K562 (cell line): ENCODE data around the gene RHOF. TPM values are rescaled to one million over a fixed set of nuclear protein-coding genes. Genes with fewer than 3 reads are reported as not detected.

ENCODE experiments used
- ARID1B ChIP-seq: fragments of 450-650 bp; IDR thresholded peaks from 2 replicates; pipeline ENCODE4 v1.6.1; 2016; ENCODE audit warnings: antibody characterized with exemption, mild to moderate bottlenecking, inconsistent platforms
- ATF3 ChIP-seq, 2 experiments: fragments of 450-650 bp in 1 of 2; sonication (generic) in 1 of 2; formaldehyde crosslinking in 1 of 2; IDR thresholded peaks in 1 of 2; conservative IDR thresholded peaks in 1 of 2; 2 replicates each; pipeline versions ENCODE4 v1.6.1 to v1.8.1; 2016 to 2023; ENCODE audit warnings: mild to moderate bottlenecking in 2 of 2, moderate library complexity in 2 of 2, inconsistent platforms in 1 of 2, missing genetic modification reagents in 1 of 2
- CBFA2T2 ChIP-seq: fragments of 450-650 bp; conservative IDR thresholded peaks from 2 replicates; pipeline ENCODE4 v1.6.1; 2017; ENCODE audit warnings: mild to moderate bottlenecking
- CBFA2T3 ChIP-seq: fragments of 450-650 bp; IDR thresholded peaks from 2 replicates; pipeline ENCODE4 v1.6.1; 2017
- CHD2 ChIP-seq: IDR thresholded peaks from 2 replicates; pipeline ENCODE4 v1.6.1; 2011; ENCODE audit warnings: low read depth, low read length
- ELK3 ChIP-seq: fragments of 450-650 bp; formaldehyde crosslinking; IDR thresholded peaks from 2 replicates; pipeline ENCODE4 v1.4.0; 2020; ENCODE audit warnings: mild to moderate bottlenecking
- FOS ChIP-seq: IDR thresholded peaks from 3 replicates; pipeline ENCODE4 v1.6.1; 2011; ENCODE audit not compliant: insufficient read length; ENCODE audit errors: extremely low read depth
- FOSL1 ChIP-seq: fragments of 200-800 bp; sonication (Bioruptor generic); conservative IDR thresholded peaks from 2 replicates; pipeline ENCODE4 v1.6.1; 2016; ENCODE audit warnings: missing genetic modification characterization, missing compliant biosample characterization
- L3MBTL2 ChIP-seq: fragments of 450-650 bp; IDR thresholded peaks from 2 replicates; pipeline ENCODE4 v1.6.1; 2016; ENCODE audit warnings: mild to moderate bottlenecking, moderate library complexity
- MXI1 ChIP-seq: IDR thresholded peaks from 2 replicates; pipeline ENCODE4 v1.6.1; 2011; ENCODE audit warnings: low read depth, mild to moderate bottlenecking, improper control_type of control experiment, low read length
- SMAD1 ChIP-seq: fragments of 150-350 bp; IDR thresholded peaks from 2 replicates; pipeline ENCODE4 v1.6.1; 2014; ENCODE audit warnings: low read length, low read depth; ENCODE audit not compliant: partially characterized antibody
- SMARCE1 ChIP-seq: fragments of 450-650 bp; IDR thresholded peaks from 2 replicates; pipeline ENCODE4 v1.7.1; 2016; ENCODE audit warnings: mild to moderate bottlenecking
- TFAP4 ChIP-seq: sonication (generic); formaldehyde crosslinking; IDR thresholded peaks from 2 replicates; pipeline ENCODE4 v1.8.0; 2022; ENCODE audit warnings: missing genetic modification reagents, mild to moderate bottlenecking, moderate library complexity, borderline replicate concordance
- ZBTB8A ChIP-seq: fragments of 450-650 bp; IDR thresholded peaks from 2 replicates; pipeline ENCODE4 v1.6.1; 2018; ENCODE audit warnings: mild to moderate bottlenecking, moderate library complexity; ENCODE audit not compliant: partially characterized antibody
- ZFPM2 ChIP-seq: fragments of 250-450 bp; sonication (Bioruptor Pico); IDR thresholded peaks from 2 replicates; pipeline ENCODE4 v1.5.1; 2022; ENCODE audit warnings: mild to moderate bottlenecking
- ZNF263 ChIP-seq: sonication (generic); formaldehyde crosslinking; IDR thresholded peaks from 2 replicates; pipeline ENCODE4 v1.8.0; 2022; ENCODE audit warnings: mild to moderate bottlenecking, missing genetic modification reagents, borderline replicate concordance
- ZNF76 ChIP-seq: fragments of 250-450 bp; sonication (Bioruptor Pico); IDR thresholded peaks from 2 replicates; pipeline ENCODE4 v1.4.0; 2020; ENCODE audit warnings: mild to moderate bottlenecking, moderate library complexity, borderline replicate concordance
- polyA plus RNA-seq, 8 experiments: library from polyadenylated mRNA; depleted of rRNA in 4 of 8; stranded (reverse) in 5 of 8; unstranded in 3 of 8; fragments of >200 nt; fragmentation: Nextera tagmentation in 2 of 8; fragmentation: Illumina TruSeq in 1 of 8; extraction: Ambion mirVana in 2 of 8; extraction: Trizol in 1 of 8; gene quantifications; 2 replicates each; pipeline versions ENCODE4 v1.2.1 to v1.2.3, GENCODE V29; 2011 to 2014; ENCODE audit warnings: inconsistent platforms in 1 of 8, missing spikeins in 1 of 8
- total RNA-seq, 7 experiments: library from RNA; depleted of rRNA in 6 of 7; stranded (reverse); fragments of >200 nt in 6 of 7; fragmentation: Illumina TruSeq in 2 of 7; extraction: Trizol in 2 of 7; gene quantifications; 2 replicates each; pipeline versions ENCODE4 v1.2.1 to v1.2.3, GENCODE V29; 2011 to 2021; ENCODE audit warnings: low replicate concordance in 1 of 7

Gene RHOF
- total and polyA plus RNA-seq, 9 of the 15 experiments (the other 6 are each of a cell fraction or from before 2014, with no cell fraction given): 0.13 to 10.1 (median 4.0) TPM

- TF ChIP-seq CBFA2T3: peak; percentile 71
- no peak for TF ChIP-seq SMAD1
- no peak for TF ChIP-seq MXI1
- no peak for TF ChIP-seq CHD2
- no peak for TF ChIP-seq ZNF76 (CRISPR knock-in tag)
- TF ChIP-seq FOS: peak; percentile 68
- no peak for TF ChIP-seq ZBTB8A
- TF ChIP-seq ARID1B: peak; percentile 79
- TF ChIP-seq ATF3 (IDR thresholded peaks at IDR 0.05): peak; percentile 94
- no peak for TF ChIP-seq ATF3 (CRISPR knock-in tag; conservative IDR thresholded peaks at IDR 0.05)
- TF ChIP-seq TFAP4 (CRISPR knock-in tag): peak; percentile 52; the same call in 1 of the 2 replicates
- no peak for TF ChIP-seq ZFPM2 (CRISPR knock-in tag)
- peak; percentile 67 for TF ChIP-seq CBFA2T2
- TF ChIP-seq FOSL1 (tag): peak; percentile 88
- TF ChIP-seq ELK3 (CRISPR knock-in tag): no peak
- TF ChIP-seq ZNF263: peak; percentile 89
- TF ChIP-seq SMARCE1: peak; percentile 84
- no peak for TF ChIP-seq L3MBTL2
Measured at GRCh38 chr12:121765573-121765972, 27.9 kb downstream of the RHOF start (continued).
